Measurements from ENCODE around the gene EPHA1.

Gene EPHA1

DNA sequence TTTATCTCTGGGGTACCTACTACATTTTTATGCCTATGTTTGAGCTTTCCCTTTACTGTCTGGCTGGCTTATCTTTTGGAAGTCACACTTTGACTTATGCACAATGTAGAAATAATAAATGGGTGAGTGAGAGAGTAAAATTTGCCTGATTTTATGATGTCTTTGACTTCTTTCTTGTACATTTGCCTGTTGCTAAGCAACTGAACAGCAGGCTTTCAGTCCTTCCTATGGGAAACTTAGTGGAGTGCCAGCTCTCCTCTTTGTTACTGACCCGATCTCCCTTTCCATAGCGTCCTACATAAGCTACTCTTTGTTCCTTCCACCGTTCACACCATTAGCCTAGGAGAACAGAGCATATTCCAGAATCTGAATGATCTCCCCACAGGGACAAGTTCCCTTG, 38.8 kb upstream of the EPHA1 start:
- H3K4me1 ChIP-seq (ENCODE audit: control insufficient read depth, insufficient read depth, low read length): no peaks in the 10 kb centered on the region
- no peaks in the 10 kb centered on the region for H3K9me3 ChIP-seq (ENCODE audit: control insufficient read depth, low read length)
- no peaks in the 10 kb centered on the region for H3K27me3 ChIP-seq (replicated peaks; ENCODE audit: control insufficient read depth, insufficient read depth, low read length)
- no peak overlapping the region for H3K9ac ChIP-seq (ENCODE audit: low read length)
- no peaks in the 10 kb centered on the region for H3K36me3 ChIP-seq (ENCODE audit: control insufficient read depth, insufficient read depth, low read length, severe bottlenecking)
- DNase-seq (ENCODE audit: low read depth): no peak
- H3K4me3 ChIP-seq (ENCODE audit: low read length): no peak overlapping the region

DNA sequence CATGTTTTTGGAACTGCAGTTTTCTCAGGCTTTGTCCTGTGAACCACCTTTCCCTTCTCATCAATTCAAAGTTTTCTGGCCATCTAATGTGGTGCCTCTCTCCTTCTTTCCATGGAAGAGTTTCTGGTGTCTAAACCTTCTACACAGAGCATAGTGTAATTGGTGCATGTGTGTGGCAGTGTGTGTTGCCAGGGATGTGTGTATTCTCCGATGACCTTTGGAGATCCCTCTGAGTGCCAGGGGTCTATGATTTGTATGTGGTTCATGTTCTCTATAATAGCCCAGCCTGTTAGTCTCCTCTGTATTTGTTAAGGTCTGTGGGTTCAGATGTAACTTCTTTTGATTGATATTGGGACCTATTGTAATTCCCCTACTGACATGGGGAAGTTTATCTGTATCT, 36.1 kb upstream of the EPHA1 start:
- Histone ChIP-seq H3K9me3 (ENCODE audit: control insufficient read depth, low read length) (no peaks in the 10 kb centered on the region), H3K27me3 (replicated peaks; ENCODE audit: control insufficient read depth, insufficient read depth, low read length) (no peaks in the 10 kb centered on the region), H3K9ac (ENCODE audit: low read length) (no peak overlapping the region), H3K4me3 (ENCODE audit: low read length) (no peak overlapping the region), H3K36me3 (ENCODE audit: control insufficient read depth, insufficient read depth, low read length, severe bottlenecking) (no peaks in the 10 kb centered on the region), H3K4me1 (ENCODE audit: control insufficient read depth, insufficient read depth, low read length) (no peaks in the 10 kb centered on the region)
- no peak for DNase-seq (ENCODE audit: low read depth)

DNA sequence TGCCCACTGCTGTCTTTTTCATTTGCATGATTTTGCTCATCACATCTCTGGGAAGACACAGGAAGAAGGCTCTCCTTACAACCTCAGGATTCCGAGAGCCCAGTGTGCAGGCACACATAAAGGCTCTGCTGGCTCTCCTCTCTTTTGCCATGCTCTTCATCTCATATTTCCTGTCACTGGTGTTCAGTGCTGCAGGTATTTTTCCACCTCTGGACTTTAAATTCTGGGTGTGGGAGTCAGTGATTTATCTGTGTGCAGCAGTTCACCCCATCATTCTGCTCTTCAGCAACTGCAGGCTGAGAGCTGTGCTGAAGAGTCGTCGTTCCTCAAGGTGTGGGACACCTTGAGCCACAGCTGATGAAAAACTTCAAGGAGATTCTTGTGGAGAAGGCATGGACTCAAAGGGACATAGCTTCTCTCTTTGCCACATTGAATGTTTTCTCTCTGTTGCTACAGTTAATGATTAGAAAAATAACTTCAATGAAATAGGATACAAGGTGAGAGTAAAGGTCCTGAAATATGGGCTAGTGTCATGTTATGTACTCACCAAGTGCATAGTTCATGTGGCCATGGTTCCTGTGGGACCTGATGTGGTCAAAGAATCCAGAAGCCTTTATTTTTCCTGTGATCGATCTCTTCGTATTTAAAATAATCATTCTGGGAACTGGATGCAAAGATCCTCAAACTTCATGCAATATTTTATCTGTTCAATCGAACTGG, 35.6 kb upstream of the EPHA1 start:
- no peaks in the 10 kb centered on the region for H3K27me3 ChIP-seq (replicated peaks; ENCODE audit: control insufficient read depth, insufficient read depth, low read length)
- no peaks in the 10 kb centered on the region for H3K4me1 ChIP-seq (ENCODE audit: control insufficient read depth, insufficient read depth, low read length)
- no peaks in the 10 kb centered on the region for H3K9me3 ChIP-seq (ENCODE audit: control insufficient read depth, low read length)
- H3K4me3 ChIP-seq (ENCODE audit: low read length): no peak overlapping the region
- no peak for DNase-seq (ENCODE audit: low read depth)
- H3K36me3 ChIP-seq (ENCODE audit: control insufficient read depth, insufficient read depth, low read length, severe bottlenecking): no peaks in the 10 kb centered on the region
- no peak overlapping the region for H3K9ac ChIP-seq (ENCODE audit: low read length)

DNA sequence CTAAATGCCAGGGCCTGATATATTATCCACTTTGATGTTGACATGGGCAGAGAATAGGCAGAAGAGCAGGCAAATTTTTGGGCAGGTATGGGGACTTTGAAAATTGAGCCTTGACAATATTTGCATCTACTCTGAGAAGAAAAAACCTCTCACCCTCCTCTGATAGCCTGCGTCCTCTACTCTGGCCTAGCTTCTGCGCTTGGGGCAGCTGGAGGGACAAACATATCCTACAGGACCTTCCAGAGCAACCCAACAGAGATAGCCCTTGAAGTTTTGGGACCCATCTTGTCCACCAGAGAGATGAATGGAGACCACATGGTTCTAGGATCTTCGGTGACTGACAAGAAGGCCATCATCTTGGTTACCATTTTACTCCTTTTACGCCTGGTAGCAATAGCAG, 34.5 kb upstream of the EPHA1 start, which contains the start of gene TAS2R60:
Gene TAS2R60 (plus strand): TSS at position 301 of the 400 bp plus-strand sequence. CDS start 0 bp downstream, at position 301.
- DNase-seq (ENCODE audit: low read depth): no peak

DNA sequence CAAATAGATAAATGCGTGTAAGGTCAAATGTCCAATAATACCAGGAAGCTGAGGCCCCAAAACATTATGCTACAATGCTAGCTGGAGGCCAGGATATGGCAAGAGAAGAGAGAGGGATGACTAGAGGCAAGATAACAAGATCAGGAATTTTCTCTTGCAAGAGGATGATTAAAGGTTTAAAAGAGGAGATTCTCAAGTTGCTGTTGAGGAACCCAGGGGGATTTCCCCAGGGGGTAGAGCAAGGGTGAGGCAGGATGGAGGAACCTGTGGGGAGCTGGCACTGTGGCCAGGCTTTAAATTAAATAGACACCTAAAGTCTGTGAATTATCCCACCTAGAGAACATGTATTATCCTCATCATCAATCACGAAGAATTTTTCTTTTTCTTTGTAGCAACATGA, 31.2 kb upstream of the EPHA1 start:
- no peak overlapping the region for H3K9ac ChIP-seq (ENCODE audit: low read length)
- H3K9me3 ChIP-seq (ENCODE audit: control insufficient read depth, low read length): no peaks in the 10 kb centered on the region
- H3K27me3 ChIP-seq (replicated peaks; ENCODE audit: control insufficient read depth, insufficient read depth, low read length): no peaks in the 10 kb centered on the region
- peaks cover 6% of the 10 kb centered on the region for H3K4me1 ChIP-seq (ENCODE audit: control insufficient read depth, insufficient read depth, low read length)
- H3K4me3 ChIP-seq (ENCODE audit: low read length): no peak overlapping the region
- no peak for DNase-seq (ENCODE audit: low read depth)
- H3K36me3 ChIP-seq (ENCODE audit: control insufficient read depth, insufficient read depth, low read length, severe bottlenecking): no peaks in the 10 kb centered on the region

More for the DNA sequence above, 34.5 kb upstream of the EPHA1 start, which contains the start of gene TAS2R60:
- Histone ChIP-seq H3K27me3 (replicated peaks; ENCODE audit: control insufficient read depth, insufficient read depth, low read length) (no peaks in the 10 kb centered on the region), H3K4me3 (ENCODE audit: low read length) (no peak within 1 kb of the TSS), H3K4me1 (ENCODE audit: control insufficient read depth, insufficient read depth, low read length) (no peaks in the 10 kb centered on the region), H3K36me3 (ENCODE audit: control insufficient read depth, insufficient read depth, low read length, severe bottlenecking) (no peaks in the 10 kb centered on the region), H3K9me3 (ENCODE audit: control insufficient read depth, low read length) (no peaks in the 10 kb centered on the region), H3K9ac (ENCODE audit: low read length) (no peak within 1 kb of the TSS)

DNA sequence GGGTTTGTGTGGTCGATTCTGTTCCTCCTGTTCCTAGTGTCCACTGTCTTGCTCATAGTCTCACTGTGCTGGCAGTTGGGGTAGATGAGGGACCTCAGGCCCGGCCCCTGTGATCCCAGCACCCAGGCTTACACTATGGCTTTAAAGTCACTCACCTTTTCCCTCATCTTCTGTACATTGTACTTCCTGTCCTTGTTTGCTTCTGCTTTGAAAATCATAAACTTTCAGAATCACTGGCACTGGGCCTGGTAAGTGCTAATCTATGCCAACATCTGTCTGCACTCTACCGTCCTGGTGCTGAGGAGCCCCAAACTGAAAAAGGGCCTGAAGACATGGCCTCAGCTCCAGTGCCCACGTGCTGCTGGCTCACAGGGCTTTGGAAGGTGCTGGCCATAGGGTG, 28.9 kb upstream of the EPHA1 start:
- no peaks in the 10 kb centered on the region for H3K27me3 ChIP-seq (replicated peaks; ENCODE audit: control insufficient read depth, insufficient read depth, low read length)
- no peaks in the 10 kb centered on the region for H3K36me3 ChIP-seq (ENCODE audit: control insufficient read depth, insufficient read depth, low read length, severe bottlenecking)
- no peak overlapping the region for H3K4me3 ChIP-seq (ENCODE audit: low read length)
- no peak overlapping the region for H3K9ac ChIP-seq (ENCODE audit: low read length)
- no peak for DNase-seq (ENCODE audit: low read depth)
- H3K4me1 ChIP-seq (ENCODE audit: control insufficient read depth, insufficient read depth, low read length): peaks cover 8% of the 10 kb centered on the region
- H3K9me3 ChIP-seq (ENCODE audit: control insufficient read depth, low read length): no peaks in the 10 kb centered on the region

DNA sequence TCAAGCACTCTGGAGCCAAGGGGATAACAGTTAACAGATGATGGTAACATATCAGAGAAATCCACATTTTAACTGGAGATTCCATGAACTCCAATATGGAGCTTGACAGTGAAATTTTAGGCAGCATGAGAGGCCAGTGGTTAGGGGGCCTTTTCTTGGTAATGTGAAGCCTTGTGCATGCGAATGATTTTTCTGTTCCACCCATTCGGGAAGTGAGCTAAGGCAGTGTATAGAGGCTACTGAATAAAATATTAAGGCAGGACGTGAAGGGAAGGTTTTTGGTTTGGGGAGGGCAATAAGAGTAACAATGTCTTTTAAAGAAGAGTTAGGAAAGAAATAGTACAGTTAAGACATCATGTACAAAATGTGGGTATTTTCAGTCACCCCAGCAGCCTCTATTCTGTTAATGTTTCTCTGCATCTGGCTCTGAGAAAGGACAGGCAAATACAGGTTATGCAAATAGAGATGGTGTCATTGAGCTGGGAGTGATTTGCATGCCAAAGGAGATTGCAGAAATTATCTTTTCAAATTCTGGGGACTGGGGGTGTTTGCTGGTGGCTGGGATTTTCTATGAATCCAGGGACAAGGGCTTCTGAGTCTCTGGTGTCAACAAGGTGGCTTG, 27.8 kb upstream of the EPHA1 start:
- H3K9ac ChIP-seq (ENCODE audit: low read length): no peak overlapping the region
- H3K36me3 ChIP-seq (ENCODE audit: control insufficient read depth, insufficient read depth, low read length, severe bottlenecking): no peaks in the 10 kb centered on the region
- peaks cover 8% of the 10 kb centered on the region for H3K4me1 ChIP-seq (ENCODE audit: control insufficient read depth, insufficient read depth, low read length)
- DNase-seq (ENCODE audit: low read depth): no peak
- no peaks in the 10 kb centered on the region for H3K27me3 ChIP-seq (replicated peaks; ENCODE audit: control insufficient read depth, insufficient read depth, low read length)
- H3K4me3 ChIP-seq (ENCODE audit: low read length): no peak overlapping the region
- no peaks in the 10 kb centered on the region for H3K9me3 ChIP-seq (ENCODE audit: control insufficient read depth, low read length)

DNA sequence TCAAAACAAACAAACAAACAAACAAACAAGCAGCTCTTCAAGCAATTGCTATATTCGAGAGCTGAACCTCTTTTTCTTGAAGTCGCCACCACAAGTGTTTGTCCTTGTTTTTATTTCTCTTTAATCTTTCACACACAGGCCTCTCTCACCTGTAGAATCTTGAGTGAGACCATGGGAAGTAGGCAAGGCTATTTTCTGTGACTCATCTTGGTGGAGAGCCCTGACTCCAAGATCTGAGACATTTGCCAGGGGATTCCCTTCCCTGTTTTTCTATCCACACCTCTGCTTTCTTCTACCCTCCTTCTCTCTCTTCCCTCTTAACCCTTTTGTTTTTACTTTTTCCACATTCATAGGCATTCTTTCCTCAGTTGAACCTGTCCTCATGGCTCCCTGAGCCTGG, 26.6 kb upstream of the EPHA1 start:
- DNase-seq (ENCODE audit: low read depth): no peak
- H3K4me1 ChIP-seq (ENCODE audit: control insufficient read depth, insufficient read depth, low read length): peaks cover 16% of the 10 kb centered on the region
- no peaks in the 10 kb centered on the region for H3K27me3 ChIP-seq (replicated peaks; ENCODE audit: control insufficient read depth, insufficient read depth, low read length)
- no peaks in the 10 kb centered on the region for H3K36me3 ChIP-seq (ENCODE audit: control insufficient read depth, insufficient read depth, low read length, severe bottlenecking)
- H3K9me3 ChIP-seq (ENCODE audit: control insufficient read depth, low read length): no peaks in the 10 kb centered on the region
- no peak overlapping the region for H3K4me3 ChIP-seq (ENCODE audit: low read length)
- H3K9ac ChIP-seq (ENCODE audit: low read length): no peak overlapping the region

DNA sequence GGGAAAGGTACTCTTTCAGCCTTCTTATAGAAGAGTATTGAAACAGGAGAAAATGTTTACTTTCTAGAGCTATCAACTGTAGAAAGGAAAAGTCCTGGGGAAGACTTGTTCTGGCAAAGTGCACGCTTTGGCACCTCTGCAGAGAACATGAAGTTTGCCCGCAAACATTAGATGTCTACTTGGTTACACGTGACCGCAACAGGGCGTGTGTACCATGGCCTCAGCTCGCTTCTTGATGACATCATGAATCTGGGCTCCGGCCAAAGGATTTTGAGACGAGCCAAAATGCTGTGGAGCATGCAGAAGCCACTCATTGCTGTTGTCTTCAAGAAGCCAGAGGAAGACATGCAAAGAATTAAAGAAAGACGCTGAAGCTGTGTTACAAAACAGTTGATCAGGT, 26.0 kb upstream of the EPHA1 start:
- Histone ChIP-seq H3K4me1 (ENCODE audit: control insufficient read depth, insufficient read depth, low read length) (peaks cover 22% of the 10 kb centered on the region), H3K4me3 (ENCODE audit: low read length) (peak overlapping the region; percentile 44), H3K27me3 (replicated peaks; ENCODE audit: control insufficient read depth, insufficient read depth, low read length) (no peaks in the 10 kb centered on the region), H3K36me3 (ENCODE audit: control insufficient read depth, insufficient read depth, low read length, severe bottlenecking) (no peaks in the 10 kb centered on the region), H3K9me3 (ENCODE audit: control insufficient read depth, low read length) (no peaks in the 10 kb centered on the region), H3K9ac (ENCODE audit: low read length) (no peak overlapping the region)
- DNase-seq (ENCODE audit: low read depth): no peak

DNA sequence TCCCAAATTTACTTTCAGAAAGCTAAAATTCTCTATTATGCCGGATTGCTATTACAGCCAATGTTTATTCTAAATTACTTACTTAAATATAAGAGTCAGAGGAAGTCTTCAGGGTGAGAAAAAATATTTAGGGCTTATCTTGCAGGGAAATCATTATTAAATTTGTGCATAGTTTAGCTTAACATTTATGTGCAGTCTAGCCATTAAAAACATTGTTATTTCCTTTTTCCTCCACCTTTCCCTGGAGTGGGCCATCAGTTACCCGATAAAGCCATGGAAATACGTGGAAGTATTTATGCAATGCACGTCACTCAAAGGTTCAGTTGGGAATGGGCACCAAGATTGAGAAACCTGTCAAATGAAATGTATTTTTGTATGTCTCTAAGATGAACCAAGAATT, 25.1 kb upstream of the EPHA1 start:
- Histone ChIP-seq H3K9ac (ENCODE audit: low read length) (no peak overlapping the region), H3K4me1 (ENCODE audit: control insufficient read depth, insufficient read depth, low read length) (peaks cover 24% of the 10 kb centered on the region)
- DNase-seq (ENCODE audit: low read depth): no peak

DNA sequence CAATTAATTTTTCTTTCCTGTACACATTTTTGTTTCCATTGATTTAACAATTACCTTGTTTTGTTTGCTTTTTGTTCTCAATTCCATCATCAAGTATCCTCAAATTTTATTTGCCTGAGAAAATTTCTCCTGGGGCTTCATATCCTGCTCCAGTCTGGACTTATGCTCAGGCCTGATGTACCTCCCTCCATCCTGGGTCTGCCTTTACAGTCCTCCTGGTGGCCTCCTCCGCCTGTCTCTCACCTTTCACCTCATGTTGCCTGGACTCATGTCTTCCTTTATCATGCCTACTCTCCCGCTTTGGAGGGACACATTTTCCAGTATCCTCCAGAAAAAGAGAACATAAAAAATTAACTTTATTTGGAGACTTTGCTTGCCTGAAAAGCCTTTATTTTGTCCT, 22.5 kb upstream of the EPHA1 start:
- Histone ChIP-seq H3K9me3 (ENCODE audit: control insufficient read depth, low read length) (no peaks in the 10 kb centered on the region), H3K4me3 (ENCODE audit: low read length) (no peak overlapping the region), H3K9ac (ENCODE audit: low read length) (no peak overlapping the region), H3K4me1 (ENCODE audit: control insufficient read depth, insufficient read depth, low read length) (peaks cover 24% of the 10 kb centered on the region), H3K27me3 (replicated peaks; ENCODE audit: control insufficient read depth, insufficient read depth, low read length) (no peaks in the 10 kb centered on the region), H3K36me3 (ENCODE audit: control insufficient read depth, insufficient read depth, low read length, severe bottlenecking) (no peaks in the 10 kb centered on the region)
- DNase-seq (ENCODE audit: low read depth): no peak

More for the DNA sequence above, 25.1 kb upstream of the EPHA1 start:
- Histone ChIP-seq H3K9me3 (ENCODE audit: control insufficient read depth, low read length) (no peaks in the 10 kb centered on the region), H3K27me3 (replicated peaks; ENCODE audit: control insufficient read depth, insufficient read depth, low read length) (no peaks in the 10 kb centered on the region), H3K36me3 (ENCODE audit: control insufficient read depth, insufficient read depth, low read length, severe bottlenecking) (no peaks in the 10 kb centered on the region), H3K4me3 (ENCODE audit: low read length) (no peak overlapping the region)
